GM12872 (cell line): ENCODE data around the gene MAP7.

Experiments used
- CTCF ChIP-seq: IDR thresholded peaks from 3 replicates; pipeline ENCODE4 v1.5.1; 2011; ENCODE audit warnings: low read depth, mild to moderate bottlenecking, low read length, moderate library complexity; ENCODE audit not compliant: insufficient read depth

MAP7 gene

GRCh38 chr6:136535017-136535765 is 15.0 kb downstream of the MAP7 start:
- no peak for TF ChIP-seq CTCF

- no peak for TF ChIP-seq CTCF
These were observed 16.0 kb downstream of the MAP7 start for GRCh38 chr6:136534268-136534667.

- TF ChIP-seq CTCF, result no peak
These were observed 16.7 kb downstream of the MAP7 start for GRCh38 chr6:136533487-136533886.

- no peak for TF ChIP-seq CTCF
These were observed 18.2 kb downstream of the MAP7 start for GRCh38 chr6:136532030-136532429.

- TF ChIP-seq CTCF, result no peak
These were observed 20.5 kb downstream of the MAP7 start for GRCh38 chr6:136529710-136530109.

- TF ChIP-seq CTCF, result no peak
These were observed 21.7 kb downstream of the MAP7 start for GRCh38 chr6:136528477-136528876.

GRCh38 chr6:136527831-136528230 is 22.4 kb downstream of the MAP7 start:
- no peak for TF ChIP-seq CTCF
